CD4-positive, alpha-beta memory T cell (primary cell): ENCODE measurements around the gene CLCN1. TPM values are rescaled to one million over a fixed set of nuclear protein-coding genes. Genes with fewer than 3 reads are reported as not detected.

Experiments used
- CTCF ChIA-PET: fragments of 350-600 bp; sonication (Branson Sonifier 250); formaldehyde crosslinking; loops from one replicate; lab custom pipeline; 2021; ENCODE audit warnings: inconsistent platforms; ENCODE audit not compliant: partially characterized antibody; lab: Charles Lee
- POLR2A ChIA-PET: fragments of 350-600 bp; sonication (Branson Sonifier 250); formaldehyde crosslinking; loops from one replicate; lab custom pipeline; 2021; ENCODE audit not compliant: partially characterized antibody; lab: Charles Lee
- DNase-seq, 5 donors: peaks; one replicate each; pipeline versions ENCODE4 v3.0.0 to v3.0.0-alpha.2; 2020 to 2022; ENCODE audit warnings: mixed read lengths in 1 of 5
- H3K27ac ChIP-seq: one replicate; pipeline ENCODE4 v1.7.0; 2013; ENCODE audit warnings: low read depth, low read length
- H3K27me3 ChIP-seq: 2 replicates; pipeline ENCODE4 v1.7.0; 2013; ENCODE audit warnings: mild to moderate bottlenecking, low read length, moderate library complexity; ENCODE audit not compliant: insufficient read depth
- H3K36me3 ChIP-seq: 2 replicates; pipeline ENCODE4 v1.7.0; 2013; ENCODE audit warnings: mild to moderate bottlenecking, low read length, moderate library complexity; ENCODE audit not compliant: insufficient read depth
- H3K4me1 ChIP-seq: 2 replicates; pipeline ENCODE4 v1.7.0; 2013; ENCODE audit warnings: mild to moderate bottlenecking, low read length, moderate library complexity; ENCODE audit not compliant: insufficient read depth
- H3K4me3 ChIP-seq, 2 donors: one replicate each; pipeline ENCODE4 v1.7.0; 2013; ENCODE audit warnings: low read length in 2 of 2, mild to moderate bottlenecking in 1 of 2
- H3K9me3 ChIP-seq, 2 donors: one replicate each; pipeline ENCODE4 v1.7.0; 2013; ENCODE audit warnings: low read length in 2 of 2, control low read depth in 1 of 2; ENCODE audit not compliant: control insufficient read depth in 1 of 2
- H3K27ac Mint-ChIP-seq, 7 donors: one replicate each; pipeline ENCODE4 v1.8.0; 2020 to 2021; ENCODE audit warnings: mixed read lengths in 7 of 7, mild to moderate bottlenecking in 6 of 7, inconsistent platforms in 3 of 7, moderate library complexity in 3 of 7
- H3K27me3 Mint-ChIP-seq, 2 donors: one replicate each; pipeline ENCODE4 v1.8.0; 2020 to 2021; ENCODE audit warnings: mixed read lengths in 2 of 2
- H3K36me3 Mint-ChIP-seq, 2 donors: one replicate each; pipeline ENCODE4 v1.8.0; 2020 to 2021; ENCODE audit warnings: mixed read lengths in 2 of 2, inconsistent platforms in 1 of 2, mild to moderate bottlenecking in 1 of 2
- H3K4me1 Mint-ChIP-seq, 4 donors: one replicate each; pipeline ENCODE4 v1.8.0; 2020 to 2021; ENCODE audit warnings: mixed read lengths in 4 of 4, mild to moderate bottlenecking in 1 of 4
- H3K4me3 Mint-ChIP-seq, 8 donors: one replicate each; pipeline ENCODE4 v1.8.0; 2020 to 2021; ENCODE audit warnings: mixed read lengths in 8 of 8, mild to moderate bottlenecking in 7 of 8, moderate library complexity in 6 of 8, inconsistent platforms in 3 of 8
- H3K9me3 Mint-ChIP-seq, 8 donors: one replicate each; pipeline ENCODE4 v1.8.0; 2020 to 2021; ENCODE audit warnings: mixed read lengths in 8 of 8, mild to moderate bottlenecking in 5 of 8, inconsistent platforms in 3 of 8, moderate library complexity in 1 of 8
- intact Hi-C: fragments of 100-400 bp; cut with micrococcal nuclease; formaldehyde crosslinking; loops from one replicate; pipeline ENCODE4 v1.15.1; 2023
- polyA plus RNA-seq, 2 donors: library from polyadenylated mRNA; unstranded; fragments of 300-500 nt; fragmentation: Illumina TruSeq; gene quantifications; one replicate each; pipeline ENCODE4 v1.2.3, GENCODE V29; 2021
- total RNA-seq, 2 experiments: library from RNA; stranded (reverse); gene quantifications; one replicate each; pipeline ENCODE4 v1.2.3, GENCODE V29; 2021

CLCN1 gene
- total and polyA plus RNA-seq, 4 experiments from 2014 or later = 0.06 TPM; not detected in 3

- H3K27me3 ChIP-seq = no peaks in the 10 kb centered on the region
- H3K36me3 ChIP-seq = peaks cover 9% of the 10 kb centered on the region
- CTCF ChIA-PET = interaction anchor here (0.5 to 7.9 kb wide), 34 partner anchors 10 to 755 kb away, joined by 3 to 129 read pairs (median 4); partner anchors contain the start of genes EPHA1 and GSTK1
- Mint-ChIP-seq H3K4me3 (peak overlapping the region; percentile 91 to 95 (median 92)), H3K9me3 (peaks cover 0 to 2% (median 0%) of the 10 kb centered on the region in 8 donors), H3K27ac (peak overlapping the region; percentile 92 to 99 (median 96)), H3K4me1 (peaks cover 38 to 48% (median 44%) of the 10 kb centered on the region in 4 donors), H3K36me3 (peaks cover 0 to 13% of the 10 kb centered on the region in 2 donors), H3K27me3 (no peaks in the 10 kb centered on the region)
- H3K9me3 ChIP-seq = no peaks in the 10 kb centered on the region
- intact Hi-C loops = loop anchor here (1.0 to 5.0 kb wide), 6 partner anchors 17 to 578 kb away; partner anchors contain the start of genes CASP2, EPHA1 and FAM131B
- peak overlapping the region; percentile 72 to 97 for H3K4me3 ChIP-seq
- H3K4me1 ChIP-seq = peaks cover 70% of the 10 kb centered on the region
- POLR2A ChIA-PET = interaction anchor here (0.6 to 9.3 kb wide), 33 partner anchors 8 to 917 kb away, joined by 3 to 215 read pairs (median 5); partner anchors contain the start of genes CASP2, EPHA1, FAM131B and GSTK1
- peak overlapping the region; percentile 91 for H3K27ac ChIP-seq
- DNase-seq = peak; percentile 83 to 88 (median 84)
These were observed 64.3 kb downstream of the CLCN1 start for GRCh38 chr7:143380260-143380645.

DNA sequence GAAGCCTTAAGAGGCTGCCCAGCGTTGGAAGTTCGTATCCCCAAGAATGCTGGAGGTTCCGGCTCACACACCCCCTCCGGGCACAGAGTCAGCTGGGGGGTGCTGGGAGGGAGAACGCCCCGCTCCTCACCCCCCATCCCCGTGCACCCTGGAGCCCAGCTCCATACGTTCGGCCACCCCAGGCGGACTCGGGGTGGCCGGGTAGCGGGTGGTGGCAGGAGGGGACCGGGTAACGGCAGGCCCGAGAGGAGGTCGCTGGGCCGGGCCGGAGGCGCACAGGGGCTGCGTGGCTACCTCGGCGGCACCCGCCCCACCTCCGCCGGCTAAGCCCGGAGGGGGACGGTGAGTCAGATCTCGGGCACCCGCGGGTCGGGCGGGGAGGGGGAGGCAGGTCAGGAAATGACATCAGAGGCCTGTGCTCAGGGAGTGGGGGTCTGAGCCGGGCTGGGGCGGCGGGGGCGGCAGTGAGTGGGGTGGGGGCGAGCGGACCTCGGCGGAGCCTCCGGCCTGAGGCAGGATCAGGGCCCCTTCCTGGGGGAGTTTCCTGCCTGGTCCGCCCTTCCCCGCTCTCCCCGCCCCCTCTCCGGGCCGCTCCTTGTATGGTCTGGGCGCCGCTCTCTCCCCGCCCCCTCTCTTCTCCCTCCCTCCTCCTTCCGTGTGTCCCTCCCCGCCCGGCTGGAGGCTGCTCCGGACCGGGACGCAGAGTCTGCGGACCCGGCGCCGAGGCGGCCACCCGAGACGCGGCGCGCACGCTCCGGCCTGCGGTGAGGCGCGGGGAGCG, 64.9 kb downstream of the CLCN1 start, which contains the start of gene ZYX:
TSS of gene ZYX (plus strand) at position 700 of the 781 bp plus-strand sequence. CDS start 227 bp downstream, outside the sequence.
- H3K27me3 Mint-ChIP-seq = no peaks in the 10 kb centered on the region
- intact Hi-C loops = loop anchor here (1.0 to 5.0 kb wide), 6 partner anchors 18 to 579 kb away; partner anchors contain the start of genes CASP2, EPHA1 and FAM131B
- peaks cover 70% of the 10 kb centered on the region for H3K4me1 ChIP-seq
- peak within 1 kb of the TSS; percentile 91 for H3K27ac ChIP-seq
- peaks cover 9% of the 10 kb centered on the region for H3K36me3 ChIP-seq
- H3K4me3 ChIP-seq = peak within 1 kb of the TSS; percentile 72 to 97
- DNase-seq = peak; percentile 80 to 94 (median 85)
- H3K36me3 Mint-ChIP-seq = peaks cover 0 to 13% of the 10 kb centered on the region in 2 donors
- ChIA-PET POLR2A (interaction anchor here (0.6 to 9.3 kb wide), 33 partner anchors 8 to 595 kb away, joined by 3 to 215 read pairs (median 5); partner anchors contain the start of genes CASP2, EPHA1, FAM131B and GSTK1), CTCF (interaction anchor here (0.5 to 7.9 kb wide), 33 partner anchors 10 to 639 kb away, joined by 3 to 129 read pairs (median 4); partner anchors contain the start of genes EPHA1 and GSTK1)
- peaks cover 0 to 2% (median 0%) of the 10 kb centered on the region in 8 donors for H3K9me3 Mint-ChIP-seq
- H3K4me3 Mint-ChIP-seq = peak within 1 kb of the TSS; percentile 91 to 95 (median 92)
- H3K9me3 ChIP-seq = no peaks in the 10 kb centered on the region
- peak within 1 kb of the TSS; percentile 92 to 99 (median 96) for H3K27ac Mint-ChIP-seq
- peaks cover 32 to 42% (median 38%) of the 10 kb centered on the region in 4 donors for H3K4me1 Mint-ChIP-seq
- no peaks in the 10 kb centered on the region for H3K27me3 ChIP-seq

GRCh38 chr7:143381427-143382125, 65.7 kb downstream of the CLCN1 start:
- POLR2A ChIA-PET = interaction anchor here (0.6 to 9.3 kb wide), 12 partner anchors 11 to 668 kb away, joined by 3 to 215 read pairs (median 12); partner anchors contain the start of gene EPHA1
- Histone ChIP-seq H3K4me1 (peaks cover 70% of the 10 kb centered on the region), H3K27me3 (no peaks in the 10 kb centered on the region), H3K27ac (peak overlapping the region; percentile 91), H3K9me3 (no peaks in the 10 kb centered on the region), H3K4me3 (peak overlapping the region; percentile 34 to 97), H3K36me3 (peaks cover 9% of the 10 kb centered on the region)
- intact Hi-C loops = loop anchor here (2.0 to 5.0 kb wide), 5 partner anchors 19 to 579 kb away; partner anchors contain the start of genes CASP2 and FAM131B
- CTCF ChIA-PET = interaction anchor here (1.1 to 7.9 kb wide), 4 partner anchors 10 to 141 kb away, joined by 3 to 129 read pairs (median 6); partner anchors contain the start of gene EPHA1
- peaks cover 0 to 2% (median 0%) of the 10 kb centered on the region in 8 donors for H3K9me3 Mint-ChIP-seq
- peaks cover 25 to 35% (median 31%) of the 10 kb centered on the region in 4 donors for H3K4me1 Mint-ChIP-seq
- peaks cover 0 to 13% of the 10 kb centered on the region in 2 donors for H3K36me3 Mint-ChIP-seq
- no peak for DNase-seq
- no peaks in the 10 kb centered on the region for H3K27me3 Mint-ChIP-seq
- H3K4me3 Mint-ChIP-seq = peak overlapping the region in 3 of 8 donors; percentile 79 to 86 (median 81)
- H3K27ac Mint-ChIP-seq = peak overlapping the region in 5 of 7 donors; percentile 53 to 87 (median 85)

DNA sequence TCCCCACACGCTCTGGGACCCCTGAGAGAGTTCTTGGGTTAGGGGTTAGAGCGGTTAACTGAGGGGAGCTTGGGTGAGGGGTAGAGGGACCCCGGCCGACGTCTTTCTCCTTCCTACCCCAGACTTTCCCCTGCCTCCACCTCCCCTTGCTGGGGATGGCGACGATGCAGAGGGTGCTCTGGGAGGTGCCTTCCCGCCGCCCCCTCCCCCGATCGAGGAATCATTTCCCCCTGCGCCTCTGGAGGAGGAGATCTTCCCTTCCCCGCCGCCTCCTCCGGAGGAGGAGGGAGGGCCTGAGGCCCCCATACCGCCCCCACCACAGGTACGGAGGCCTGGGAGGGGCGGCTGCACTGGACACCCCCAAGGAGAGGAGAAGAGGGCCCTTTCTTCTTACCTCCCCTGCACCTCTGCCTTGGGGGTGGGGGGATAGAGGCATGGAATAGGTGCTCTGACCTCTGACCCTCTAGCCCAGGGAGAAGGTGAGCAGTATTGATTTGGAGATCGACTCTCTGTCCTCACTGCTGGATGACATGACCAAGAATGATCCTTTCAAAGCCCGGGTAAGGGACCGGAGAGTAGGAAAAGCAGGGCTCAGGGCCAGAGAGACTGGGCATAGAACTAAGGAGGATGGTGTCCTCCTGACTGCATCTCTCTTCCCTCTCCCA, 66.3 kb downstream of the CLCN1 start:
- Mint-ChIP-seq H3K4me3 (peak overlapping the region in 3 of 8 donors; percentile 79 to 86 (median 81)), H3K4me1 (peaks cover 21 to 29% (median 26%) of the 10 kb centered on the region in 4 donors), H3K9me3 (peaks cover 0 to 2% (median 0%) of the 10 kb centered on the region in 8 donors), H3K36me3 (peaks cover 0 to 13% of the 10 kb centered on the region in 2 donors), H3K27me3 (no peaks in the 10 kb centered on the region), H3K27ac (peak overlapping the region in 5 of 7 donors; percentile 43 to 87 (median 85))
- POLR2A ChIA-PET = interaction anchor here (0.6 to 9.3 kb wide), 9 partner anchors 11 to 668 kb away, joined by 3 to 215 read pairs (median 12); partner anchors contain the start of gene EPHA1
- H3K4me3 ChIP-seq = peak overlapping the region; percentile 34 to 97
- H3K4me1 ChIP-seq = peaks cover 73% of the 10 kb centered on the region
- no peak for DNase-seq
- no peaks in the 10 kb centered on the region for H3K27me3 ChIP-seq
- peak overlapping the region; percentile 91 for H3K27ac ChIP-seq
- CTCF ChIA-PET = interaction anchor here (1.1 to 7.9 kb wide), 4 partner anchors 10 to 142 kb away, joined by 3 to 129 read pairs (median 6); partner anchors contain the start of gene EPHA1
- intact Hi-C loops = loop anchor here (5.0 kb wide), 1 partner anchor 580 kb away; no protein-coding TSS in a partner anchor
- H3K9me3 ChIP-seq = no peaks in the 10 kb centered on the region
- H3K36me3 ChIP-seq = peaks cover 16% of the 10 kb centered on the region

DNA sequence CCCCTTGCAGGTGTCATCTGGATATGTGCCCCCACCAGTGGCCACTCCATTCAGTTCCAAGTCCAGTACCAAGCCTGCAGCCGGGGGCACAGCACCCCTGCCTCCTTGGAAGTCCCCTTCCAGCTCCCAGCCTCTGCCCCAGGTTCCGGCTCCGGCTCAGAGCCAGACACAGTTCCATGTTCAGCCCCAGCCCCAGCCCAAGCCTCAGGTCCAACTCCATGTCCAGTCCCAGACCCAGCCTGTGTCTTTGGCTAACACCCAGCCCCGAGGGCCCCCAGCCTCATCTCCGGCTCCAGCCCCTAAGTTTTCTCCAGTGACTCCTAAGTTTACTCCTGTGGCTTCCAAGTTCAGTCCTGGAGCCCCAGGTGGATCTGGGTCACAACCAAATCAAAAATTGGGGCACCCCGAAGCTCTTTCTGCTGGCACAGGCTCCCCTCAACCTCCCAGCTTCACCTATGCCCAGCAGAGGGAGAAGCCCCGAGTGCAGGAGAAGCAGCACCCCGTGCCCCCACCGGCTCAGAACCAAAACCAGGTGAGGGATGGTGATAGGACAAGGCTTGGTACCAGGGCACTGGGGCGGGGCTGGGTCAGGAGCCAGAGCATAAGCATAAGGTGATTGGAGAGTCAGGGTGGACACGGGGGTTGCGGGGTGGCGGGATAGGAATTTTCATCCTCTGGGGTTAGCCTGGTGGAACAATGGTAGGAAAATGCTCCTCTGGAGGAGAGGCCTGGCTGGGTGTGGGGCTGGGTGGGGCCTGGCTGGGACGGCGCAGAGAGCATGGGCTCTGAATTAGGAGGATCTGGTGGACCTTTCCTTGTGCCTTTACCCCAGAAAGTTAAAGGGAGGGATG, 67.1 kb downstream of the CLCN1 start:
- H3K27ac ChIP-seq = peak overlapping the region; percentile 91
- H3K36me3 ChIP-seq = peaks cover 23% of the 10 kb centered on the region
- Mint-ChIP-seq H3K27ac (peak overlapping the region in 3 of 7 donors; percentile 85 to 87 (median 85)), H3K36me3 (peaks cover 0 to 18% of the 10 kb centered on the region in 2 donors), H3K27me3 (no peaks in the 10 kb centered on the region), H3K9me3 (peaks cover 0 to 2% (median 0%) of the 10 kb centered on the region in 8 donors), H3K4me3 (peak overlapping the region in 3 of 8 donors; percentile 79 to 86 (median 81)), H3K4me1 (peaks cover 20 to 28% (median 22%) of the 10 kb centered on the region in 4 donors)
- peaks cover 75% of the 10 kb centered on the region for H3K4me1 ChIP-seq
- DNase-seq = no peak
- H3K9me3 ChIP-seq = no peaks in the 10 kb centered on the region
- ChIA-PET CTCF (interaction anchor here (1.3 to 7.9 kb wide), 7 partner anchors 11 to 142 kb away, joined by 4 to 129 read pairs (median 11); partner anchors contain the start of gene EPHA1), POLR2A (interaction anchor here (1.2 to 9.3 kb wide), 6 partner anchors 8 to 575 kb away, joined by 3 to 215 read pairs (median 15); partner anchors contain the start of gene EPHA1)
- intact Hi-C loops = loop anchor here (5.0 kb wide), 1 partner anchor 581 kb away; no protein-coding TSS in a partner anchor
- peak overlapping the region in 1 of 2 donors; percentile 97 for H3K4me3 ChIP-seq
- no peaks in the 10 kb centered on the region for H3K27me3 ChIP-seq
